Smooth muscle cell (in vitro differentiated cells): ENCODE measurements around the gene SRRM1. TPM values are rescaled to one million over a fixed set of nuclear protein-coding genes. Genes with fewer than 3 reads are reported as not detected.

ENCODE experiments used
- DNase-seq: peaks from one replicate; lab custom pipeline; 2025; ENCODE audit not compliant: unreplicated experiment; lab: John Stamatoyannopoulos, UW
- H2AFZ ChIP-seq: fragments of 200-600 bp; sonication (generic); 2 replicates; pipeline ENCODE4 v1.6.0; 2016; ENCODE audit warnings: antibody characterized with exemption, low read depth, mild to moderate bottlenecking
- H3F3A ChIP-seq: fragments of 200-600 bp; sonication (generic); 2 replicates; pipeline ENCODE4 v1.6.0; 2017; ENCODE audit warnings: antibody characterized with exemption, low read depth
- H3K27ac ChIP-seq: fragments of 200-600 bp; sonication (generic); 2 replicates; pipeline ENCODE4 v1.5.1; 2016; ENCODE audit warnings: low read depth, mild to moderate bottlenecking
- H3K27me3 ChIP-seq: fragments of 200-600 bp; sonication (generic); 2 replicates; pipeline ENCODE4 v1.6.1; 2016; ENCODE audit warnings: low read depth, mild to moderate bottlenecking
- H3K36me3 ChIP-seq: fragments of 200-600 bp; sonication (generic); 2 replicates; pipeline ENCODE4 v1.5.1; 2016; ENCODE audit warnings: low read depth
- H3K4me1 ChIP-seq: fragments of 200-600 bp; sonication (generic); 2 replicates; pipeline ENCODE4 v1.5.1; 2016; ENCODE audit warnings: low read depth
- H3K4me2 ChIP-seq: fragments of 200-600 bp; sonication (generic); 2 replicates; pipeline ENCODE4 v1.6.0; 2016; ENCODE audit warnings: mild to moderate bottlenecking
- H3K4me3 ChIP-seq: fragments of 200-600 bp; sonication (generic); 2 replicates; pipeline ENCODE4 v1.5.1; 2016; ENCODE audit warnings: mild to moderate bottlenecking
- H3K79me2 ChIP-seq: fragments of 200-600 bp; sonication (generic); 2 replicates; pipeline ENCODE4 v1.6.0; 2016; ENCODE audit warnings: low read depth, mild to moderate bottlenecking
- H3K9ac ChIP-seq: fragments of 200-600 bp; sonication (generic); 2 replicates; pipeline ENCODE4 v1.6.0; 2016; ENCODE audit warnings: low read depth
- H3K9me3 ChIP-seq: fragments of 200-600 bp; sonication (generic); replicated peaks from 2 replicates; pipeline ENCODE4 v1.5.1; 2016; ENCODE audit warnings: low read depth
- H4K20me1 ChIP-seq: fragments of 200-600 bp; sonication (generic); 2 replicates; pipeline ENCODE4 v1.6.0; 2016; ENCODE audit warnings: low read depth
- WGBS: methylation state at CpG from one replicate; pipeline ENCODE4 v1.1.7; 2016; ENCODE audit warnings: low lambda C conversion rate; 5-methylcytosine and 5-hydroxymethylcytosine counted together
- polyA plus RNA-seq: library from polyadenylated mRNA; unstranded; fragments of >200 nt; fragmentation: Nextera tagmentation; extraction: Ambion mirVana; gene quantifications from 2 replicates; pipeline ENCODE4 v1.2.1, GENCODE V29; 2016
- total RNA-seq: library from RNA; depleted of rRNA; stranded (reverse); fragments of >200 nt; gene quantifications from 2 replicates; pipeline ENCODE4 v1.2.3, GENCODE V29; 2014
- TF ChIP-seq, protein P1 (sequence below): fragments of 200-600 bp; sonication (generic); IDR thresholded peaks from 2 replicates; pipeline ENCODE4 v1.5.1; 2017; ENCODE audit warnings: borderline replicate concordance, mild to moderate bottlenecking, antibody characterized with exemption; ENCODE audit not compliant: insufficient read depth, poor library complexity, severe bottlenecking

SRRM1 gene
- total and polyA plus RNA-seq, 2 experiments from 2014 or later: 53.8 to 96.0 TPM

DNA sequence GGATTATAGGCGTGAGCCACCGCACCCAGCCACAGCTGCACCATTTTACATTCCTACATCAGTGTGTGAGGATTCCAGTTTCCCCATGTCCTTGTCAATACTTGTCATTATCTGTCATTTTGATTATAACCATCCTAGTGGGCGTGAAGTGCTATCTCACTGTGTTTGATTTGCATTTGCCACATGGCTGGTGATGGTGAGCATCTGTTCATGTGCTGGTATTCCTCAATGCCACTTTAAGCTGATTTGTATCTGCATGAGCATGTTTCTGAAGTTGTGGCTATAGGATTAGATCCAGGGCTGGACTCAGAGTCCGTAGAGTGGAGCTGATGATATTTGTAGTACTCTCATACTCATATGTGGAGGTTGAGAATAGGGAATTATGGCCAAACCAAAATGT is 36.6 kb downstream of the SRRM1 start:
- 79% methylated on average over 4 of the region's 4 CpGs for WGBS
- Histone ChIP-seq H4K20me1 (no peaks in the 10 kb centered on the region), H2AFZ (no peak overlapping the region), H3K36me3 (no peaks in the 10 kb centered on the region), H3K79me2 (no peaks in the 10 kb centered on the region), H3K4me3 (no peak overlapping the region), H3F3A (peaks cover 4% of the 10 kb centered on the region), H3K27ac (no peak overlapping the region), H3K27me3 (no peaks in the 10 kb centered on the region), H3K4me1 (no peaks in the 10 kb centered on the region), H3K9me3 (no peaks in the 10 kb centered on the region), H3K4me2 (no peak overlapping the region), H3K9ac (no peak overlapping the region)
- no peak for DNase-seq
- TF ChIP-seq, protein P1, sequence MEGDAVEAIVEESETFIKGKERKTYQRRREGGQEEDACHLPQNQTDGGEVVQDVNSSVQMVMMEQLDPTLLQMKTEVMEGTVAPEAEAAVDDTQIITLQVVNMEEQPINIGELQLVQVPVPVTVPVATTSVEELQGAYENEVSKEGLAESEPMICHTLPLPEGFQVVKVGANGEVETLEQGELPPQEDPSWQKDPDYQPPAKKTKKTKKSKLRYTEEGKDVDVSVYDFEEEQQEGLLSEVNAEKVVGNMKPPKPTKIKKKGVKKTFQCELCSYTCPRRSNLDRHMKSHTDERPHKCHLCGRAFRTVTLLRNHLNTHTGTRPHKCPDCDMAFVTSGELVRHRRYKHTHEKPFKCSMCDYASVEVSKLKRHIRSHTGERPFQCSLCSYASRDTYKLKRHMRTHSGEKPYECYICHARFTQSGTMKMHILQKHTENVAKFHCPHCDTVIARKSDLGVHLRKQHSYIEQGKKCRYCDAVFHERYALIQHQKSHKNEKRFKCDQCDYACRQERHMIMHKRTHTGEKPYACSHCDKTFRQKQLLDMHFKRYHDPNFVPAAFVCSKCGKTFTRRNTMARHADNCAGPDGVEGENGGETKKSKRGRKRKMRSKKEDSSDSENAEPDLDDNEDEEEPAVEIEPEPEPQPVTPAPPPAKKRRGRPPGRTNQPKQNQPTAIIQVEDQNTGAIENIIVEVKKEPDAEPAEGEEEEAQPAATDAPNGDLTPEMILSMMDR: no peak

DNA sequence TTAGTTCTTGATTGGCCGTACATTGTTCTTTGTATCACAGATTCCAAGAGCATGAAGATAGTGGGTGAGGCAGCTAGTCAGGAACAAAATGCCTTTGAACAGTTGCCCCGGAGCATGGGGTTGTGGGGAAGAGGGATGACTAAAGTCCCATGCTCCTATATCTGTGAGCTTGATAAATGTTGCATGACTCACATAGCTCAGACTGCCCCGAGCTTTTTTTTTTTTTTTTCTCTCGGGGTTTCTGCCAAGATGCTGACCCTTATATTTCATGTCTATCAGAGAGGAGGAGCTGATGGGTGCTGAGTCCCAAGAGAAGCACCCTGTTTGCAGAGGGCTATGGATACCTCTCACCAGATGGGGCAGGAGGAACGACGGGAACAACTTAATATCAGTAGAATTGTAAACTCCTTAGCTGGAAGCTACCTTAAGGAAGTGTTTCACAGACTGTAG is 40.6 kb downstream of the SRRM1 start:
- Histone ChIP-seq H3K4me3 (no peak overlapping the region), H3K27me3 (no peaks in the 10 kb centered on the region), H2AFZ (no peak overlapping the region), H3K4me1 (no peaks in the 10 kb centered on the region), H3K4me2 (peak overlapping the region; percentile 55), H3F3A (peaks cover 4% of the 10 kb centered on the region), H3K36me3 (no peaks in the 10 kb centered on the region), H3K9ac (no peak overlapping the region), H3K27ac (peak overlapping the region; percentile 81), H4K20me1 (no peaks in the 10 kb centered on the region), H3K9me3 (no peaks in the 10 kb centered on the region), H3K79me2 (no peaks in the 10 kb centered on the region)
- 25% methylated on average over 6 of the region's 6 CpGs for WGBS
- DNase-seq: no peak
- TF ChIP-seq, protein P1: no peak

DNA sequence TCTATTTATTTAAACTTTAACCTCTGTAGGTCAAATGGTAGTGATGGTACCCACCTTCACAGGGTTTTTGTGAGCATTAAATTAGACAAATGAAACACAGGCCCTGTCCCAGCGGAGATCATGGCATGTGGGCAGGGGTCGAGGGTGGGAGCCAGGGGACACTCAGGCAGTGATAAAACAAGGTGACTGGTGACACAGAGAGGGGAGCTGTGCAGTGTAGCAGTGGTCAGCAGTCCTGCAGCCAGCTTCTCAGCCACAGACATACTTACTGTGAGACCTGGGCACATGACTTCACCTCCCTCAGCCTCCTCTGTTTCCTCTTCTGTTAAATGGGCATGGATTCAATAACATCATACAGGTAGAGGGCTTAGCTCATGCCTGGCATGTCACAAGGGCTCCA is 44.9 kb downstream of the SRRM1 start:
- no peaks in the 10 kb centered on the region for H3K9me3 ChIP-seq
- DNase-seq: no peak
- TF ChIP-seq, protein P1: no peak
- H2AFZ ChIP-seq: peak overlapping the region; percentile 22
- no peaks in the 10 kb centered on the region for H4K20me1 ChIP-seq
- H3K27me3 ChIP-seq: no peaks in the 10 kb centered on the region
- H3K27ac ChIP-seq: no peak overlapping the region
- no peaks in the 10 kb centered on the region for H3K36me3 ChIP-seq
- H3K4me3 ChIP-seq: no peak overlapping the region
- no peak overlapping the region for H3K4me2 ChIP-seq
- H3K9ac ChIP-seq: no peak overlapping the region
- peaks cover 4% of the 10 kb centered on the region for H3F3A ChIP-seq
- no peaks in the 10 kb centered on the region for H3K79me2 ChIP-seq
- no peaks in the 10 kb centered on the region for H3K4me1 ChIP-seq
- WGBS: 93% methylated on average over 2 of the region's 2 CpGs

DNA sequence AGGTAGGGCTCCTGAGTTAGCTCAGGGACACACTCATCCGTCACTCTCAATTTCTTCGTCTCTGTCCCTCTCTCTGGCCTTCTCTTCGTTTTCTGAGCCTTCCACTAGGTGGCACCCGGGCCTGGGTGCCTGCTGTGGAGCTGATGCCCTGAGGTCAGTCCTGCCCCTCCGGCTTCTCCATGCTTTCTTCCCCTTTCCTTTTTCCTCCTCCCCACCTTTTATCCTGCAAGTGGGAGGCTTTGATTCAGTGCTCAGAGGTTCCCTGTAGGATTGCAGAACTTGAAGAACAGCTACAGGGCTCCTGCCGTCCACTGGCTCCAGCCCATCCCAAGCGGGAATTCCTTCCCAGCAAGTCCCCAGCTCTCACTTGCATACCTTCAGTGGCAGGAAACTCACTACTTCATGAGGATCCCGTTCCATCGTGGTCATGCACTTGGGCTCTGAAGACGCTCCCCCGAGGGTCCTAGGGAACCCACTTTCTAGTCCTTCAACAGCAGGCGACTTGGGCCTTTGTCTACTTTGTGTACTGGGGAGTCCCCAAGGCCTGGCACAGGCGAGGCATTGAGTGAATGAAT is 45.6 kb downstream of the SRRM1 start:
- Histone ChIP-seq H3K79me2 (no peaks in the 10 kb centered on the region), H3K36me3 (no peaks in the 10 kb centered on the region), H4K20me1 (no peaks in the 10 kb centered on the region), H3K4me3 (no peak overlapping the region), H3K9ac (no peak overlapping the region), H3K9me3 (no peaks in the 10 kb centered on the region), H3K27ac (no peak overlapping the region), H3K4me1 (no peaks in the 10 kb centered on the region), H3K4me2 (no peak overlapping the region), H2AFZ (peak overlapping the region; percentile 22), H3K27me3 (no peaks in the 10 kb centered on the region), H3F3A (peaks cover 7% of the 10 kb centered on the region)
- DNase-seq: peak; percentile 14
- 47% methylated on average over 13 of the region's 13 CpGs for WGBS
- TF ChIP-seq, protein P1: peak; percentile 73
